Parathyroid adenoma (tissue), 2 donors: ENCODE measurements around the gene CFAP299.

Experiments used
- H2AFZ ChIP-seq: fragments of 300-600 bp; sonication (generic); one replicate; pipeline ENCODE4 v1.7.0; 2017; ENCODE audit warnings: antibody characterized with exemption, mild to moderate bottlenecking
- H3K27ac ChIP-seq: fragments of 300-600 bp; sonication (generic); one replicate; pipeline ENCODE4 v1.7.0; 2017
- H3K27me3 ChIP-seq: fragments of 300-600 bp; sonication (generic); one replicate; pipeline ENCODE4 v1.7.0; 2017; ENCODE audit warnings: low read length; ENCODE audit not compliant: control insufficient read depth, insufficient read depth
- H3K36me3 ChIP-seq: fragments of 300-600 bp; sonication (generic); one replicate; pipeline ENCODE4 v1.7.0; 2017; ENCODE audit warnings: low read length; ENCODE audit not compliant: control insufficient read depth, insufficient read depth
- H3K4me1 ChIP-seq: fragments of 300-600 bp; sonication (generic); one replicate; pipeline ENCODE4 v1.7.0; 2017; ENCODE audit warnings: control low read depth
- H3K4me2 ChIP-seq: fragments of 300-600 bp; sonication (generic); one replicate; pipeline ENCODE4 v1.7.0; 2017; ENCODE audit warnings: low read length
- H3K4me3 ChIP-seq: fragments of 300-600 bp; sonication (generic); one replicate; pipeline ENCODE4 v1.7.0; 2017; ENCODE audit warnings: low read depth, low read length
- H3K79me2 ChIP-seq: fragments of 300-600 bp; sonication (generic); one replicate; pipeline ENCODE4 v1.7.0; 2017; ENCODE audit warnings: control low read depth
- H3K9ac ChIP-seq: fragments of 300-600 bp; sonication (generic); one replicate; pipeline ENCODE4 v1.7.0; 2017; ENCODE audit warnings: mild to moderate bottlenecking
- H3K9me3 ChIP-seq: fragments of 300-600 bp; sonication (generic); one replicate; pipeline ENCODE4 v1.7.0; 2017; ENCODE audit warnings: low read length; ENCODE audit not compliant: control insufficient read depth
- TF ChIP-seq, protein P1 (sequence below): fragments of 300-600 bp; sonication (generic); IDR thresholded peaks from one replicate; pipeline ENCODE4 v1.7.0; 2017; ENCODE audit warnings: antibody characterized with exemption, mild to moderate bottlenecking
- donor health status: primary hyperparathyroidism.

Gene CFAP299

DNA sequence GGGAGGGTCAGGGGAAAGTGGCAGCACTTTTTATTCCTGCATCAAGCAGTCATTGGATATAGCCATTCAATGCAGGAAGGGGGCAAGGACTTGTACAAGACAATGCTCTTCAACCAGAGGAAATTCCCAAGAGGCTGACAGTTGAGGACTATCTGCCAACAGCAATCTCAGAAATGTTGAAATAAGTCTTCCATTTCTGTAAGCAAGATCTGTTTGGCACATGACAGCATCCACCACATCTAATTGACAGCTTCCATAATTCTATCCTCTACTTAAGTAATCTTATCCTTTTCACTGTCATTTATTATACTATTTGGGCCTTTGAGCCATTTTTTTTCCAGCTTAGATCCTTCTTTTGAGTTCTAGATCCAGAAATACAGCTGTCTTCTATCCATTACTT is 110.7 kb downstream of the CFAP299 start:
- TF ChIP-seq, protein P1, sequence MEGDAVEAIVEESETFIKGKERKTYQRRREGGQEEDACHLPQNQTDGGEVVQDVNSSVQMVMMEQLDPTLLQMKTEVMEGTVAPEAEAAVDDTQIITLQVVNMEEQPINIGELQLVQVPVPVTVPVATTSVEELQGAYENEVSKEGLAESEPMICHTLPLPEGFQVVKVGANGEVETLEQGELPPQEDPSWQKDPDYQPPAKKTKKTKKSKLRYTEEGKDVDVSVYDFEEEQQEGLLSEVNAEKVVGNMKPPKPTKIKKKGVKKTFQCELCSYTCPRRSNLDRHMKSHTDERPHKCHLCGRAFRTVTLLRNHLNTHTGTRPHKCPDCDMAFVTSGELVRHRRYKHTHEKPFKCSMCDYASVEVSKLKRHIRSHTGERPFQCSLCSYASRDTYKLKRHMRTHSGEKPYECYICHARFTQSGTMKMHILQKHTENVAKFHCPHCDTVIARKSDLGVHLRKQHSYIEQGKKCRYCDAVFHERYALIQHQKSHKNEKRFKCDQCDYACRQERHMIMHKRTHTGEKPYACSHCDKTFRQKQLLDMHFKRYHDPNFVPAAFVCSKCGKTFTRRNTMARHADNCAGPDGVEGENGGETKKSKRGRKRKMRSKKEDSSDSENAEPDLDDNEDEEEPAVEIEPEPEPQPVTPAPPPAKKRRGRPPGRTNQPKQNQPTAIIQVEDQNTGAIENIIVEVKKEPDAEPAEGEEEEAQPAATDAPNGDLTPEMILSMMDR: no peak
- H3K27ac ChIP-seq: no peak overlapping the region
- H3K9me3 ChIP-seq: no peaks in the 10 kb centered on the region
- no peak overlapping the region for H2AFZ ChIP-seq
- no peaks in the 10 kb centered on the region for H3K27me3 ChIP-seq
- no peaks in the 10 kb centered on the region for H3K79me2 ChIP-seq
- H3K36me3 ChIP-seq: no peaks in the 10 kb centered on the region
- H3K9ac ChIP-seq: no peak overlapping the region
- H3K4me2 ChIP-seq: no peak overlapping the region
- no peaks in the 10 kb centered on the region for H3K4me1 ChIP-seq
- H3K4me3 ChIP-seq: no peak overlapping the region

DNA sequence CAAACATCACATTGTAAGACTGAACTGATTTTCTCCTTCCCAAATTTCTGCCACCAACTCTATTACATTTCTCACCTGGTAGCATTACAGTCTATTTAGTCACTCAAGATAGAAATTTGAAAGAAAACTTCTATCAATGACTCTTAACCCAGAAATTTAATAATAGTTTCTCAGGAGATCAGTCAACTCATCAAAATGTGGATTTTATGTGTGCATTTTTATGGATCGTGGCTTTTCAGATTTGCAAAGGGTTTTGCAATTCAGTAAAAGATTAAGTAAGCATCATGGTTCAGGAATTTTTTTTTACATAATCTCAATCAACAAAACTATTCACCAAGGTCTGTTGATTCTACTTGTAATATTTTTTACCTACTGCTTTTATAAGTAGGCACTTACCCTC is 111.1 kb downstream of the CFAP299 start:
- no peak overlapping the region for H3K27ac ChIP-seq
- no peaks in the 10 kb centered on the region for H3K4me1 ChIP-seq
- no peaks in the 10 kb centered on the region for H3K79me2 ChIP-seq
- no peak overlapping the region for H3K4me2 ChIP-seq
- H2AFZ ChIP-seq: no peak overlapping the region
- no peaks in the 10 kb centered on the region for H3K9me3 ChIP-seq
- TF ChIP-seq, protein P1: no peak
- no peak overlapping the region for H3K9ac ChIP-seq
- H3K36me3 ChIP-seq: no peaks in the 10 kb centered on the region
- H3K4me3 ChIP-seq: no peak overlapping the region
- no peaks in the 10 kb centered on the region for H3K27me3 ChIP-seq

DNA sequence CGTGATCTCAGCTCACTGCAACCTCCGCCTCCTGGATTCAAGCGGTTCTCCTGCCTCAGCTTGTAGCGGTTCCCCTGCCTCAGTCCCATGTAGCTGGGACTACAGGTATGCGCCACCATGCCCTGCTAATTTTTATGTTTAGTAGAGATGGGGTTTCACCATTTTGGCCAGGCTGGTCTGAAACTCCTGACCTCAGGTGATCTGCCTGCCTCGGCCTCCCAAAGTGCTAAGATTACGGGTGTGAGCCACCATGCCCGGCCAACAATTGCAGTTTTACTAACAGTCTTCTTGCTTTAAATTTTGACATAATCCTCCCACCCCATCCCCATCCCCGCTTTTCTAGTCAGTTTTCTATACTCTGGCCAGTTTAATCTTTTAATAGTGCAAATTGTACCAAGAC is 112.0 kb downstream of the CFAP299 start:
- TF ChIP-seq, protein P1: no peak
- Histone ChIP-seq H3K4me3 (no peak overlapping the region), H3K4me2 (no peak overlapping the region), H3K27me3 (no peaks in the 10 kb centered on the region), H3K4me1 (no peaks in the 10 kb centered on the region), H2AFZ (no peak overlapping the region), H3K9me3 (no peaks in the 10 kb centered on the region), H3K9ac (no peak overlapping the region), H3K27ac (no peak overlapping the region), H3K79me2 (no peaks in the 10 kb centered on the region), H3K36me3 (no peaks in the 10 kb centered on the region)

DNA sequence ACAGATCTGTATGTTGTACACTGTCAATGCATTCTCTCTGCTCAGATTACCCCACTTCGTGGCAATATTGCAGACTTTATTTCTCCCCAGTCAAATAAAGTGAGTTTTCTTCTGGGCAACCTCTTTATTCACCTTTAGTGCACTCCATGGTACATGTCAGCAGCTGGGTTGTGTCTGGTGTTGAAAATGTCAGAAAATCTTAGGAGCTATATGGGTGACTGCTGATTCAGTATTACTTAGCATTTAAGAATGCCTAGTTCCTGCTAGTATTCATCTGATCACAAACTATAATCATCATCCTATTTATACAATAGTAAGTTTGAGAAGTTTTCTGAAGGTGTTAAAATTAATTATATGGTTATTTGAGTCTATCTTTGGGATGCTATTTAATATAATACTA is 112.5 kb downstream of the CFAP299 start:
- TF ChIP-seq, protein P1: no peak
- Histone ChIP-seq H3K9me3 (no peaks in the 10 kb centered on the region), H2AFZ (no peak overlapping the region), H3K36me3 (no peaks in the 10 kb centered on the region), H3K4me1 (no peaks in the 10 kb centered on the region), H3K4me3 (no peak overlapping the region), H3K27ac (no peak overlapping the region), H3K4me2 (no peak overlapping the region), H3K27me3 (no peaks in the 10 kb centered on the region), H3K9ac (no peak overlapping the region), H3K79me2 (no peaks in the 10 kb centered on the region)

DNA sequence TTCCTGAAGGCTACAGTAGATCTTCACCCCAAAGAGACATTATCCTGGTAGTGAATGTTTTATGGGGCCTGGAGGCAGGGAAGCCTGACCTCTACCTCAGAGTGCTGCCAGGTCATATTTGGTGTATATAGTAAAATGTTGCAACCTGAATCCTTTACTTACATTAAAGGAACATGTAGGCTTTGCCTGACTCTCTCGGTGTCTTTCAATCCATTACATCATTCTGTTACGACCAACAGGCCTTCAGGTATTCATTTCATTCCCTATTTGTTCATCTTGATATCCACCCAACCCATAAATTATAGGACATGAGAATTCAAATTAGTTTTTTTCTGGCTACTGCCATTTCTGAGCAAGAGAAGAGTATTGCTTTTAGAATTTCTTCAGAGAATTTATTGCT is 116.5 kb downstream of the CFAP299 start:
- TF ChIP-seq, protein P1: no peak
- no peaks in the 10 kb centered on the region for H3K79me2 ChIP-seq
- H3K4me2 ChIP-seq: no peak overlapping the region
- no peak overlapping the region for H2AFZ ChIP-seq
- no peaks in the 10 kb centered on the region for H3K36me3 ChIP-seq
- H3K9ac ChIP-seq: no peak overlapping the region
- no peak overlapping the region for H3K27ac ChIP-seq
- H3K9me3 ChIP-seq: no peaks in the 10 kb centered on the region
- H3K4me1 ChIP-seq: no peaks in the 10 kb centered on the region
- H3K4me3 ChIP-seq: no peak overlapping the region
- H3K27me3 ChIP-seq: no peaks in the 10 kb centered on the region
